BLaER1 treated with 17β-estradiol and CSF1 and Interleukin-3, amounts not matched to agents 10 nM and 100 nM (cell line): ENCODE results near the gene MTFP1.

Source experiments
- H3K27ac ChIP-seq, 11 experiments: shearing (Covaris generic); formaldehyde crosslinking; 2 replicates each; pipeline ENCODE4 v1.8.1; 2022
- H3K27me3 ChIP-seq, 11 experiments: shearing (Covaris generic); formaldehyde crosslinking; 2 replicates each; pipeline ENCODE4 v1.8.1; 2022
- H3K36me3 ChIP-seq, 11 experiments: shearing (Covaris generic); formaldehyde crosslinking; 2 replicates each; pipeline ENCODE4 v1.8.1; 2022
- H3K4me1 ChIP-seq, 10 experiments: shearing (Covaris generic); formaldehyde crosslinking; 2 replicates each; pipeline ENCODE4 v1.8.1; 2022
- H3K4me2 ChIP-seq, 11 experiments: shearing (Covaris generic); formaldehyde crosslinking; 2 replicates each; pipeline ENCODE4 v1.8.1; 2022
- H3K4me3 ChIP-seq, 10 experiments: shearing (Covaris generic); formaldehyde crosslinking; 2 replicates each; pipeline ENCODE4 v1.8.1; 2022
- H3K9ac ChIP-seq, 11 experiments: shearing (Covaris generic); formaldehyde crosslinking; 2 replicates each; pipeline ENCODE4 v1.8.1; 2022
- H3K9me3 ChIP-seq, 11 experiments: shearing (Covaris generic); formaldehyde crosslinking; replicated peaks in 1 of 11; 2 replicates each; pipeline ENCODE4 v1.8.1; 2022
- H4K20me1 ChIP-seq, 11 experiments: shearing (Covaris generic); formaldehyde crosslinking; 2 replicates each; pipeline ENCODE4 v1.8.1; 2022
- Cebpa-rat ChIP-seq, 11 experiments: shearing (Covaris generic); IDR thresholded peaks; 2 replicates each; pipeline ENCODE4 v1.8.1; 2022

MTFP1 gene, protein sequence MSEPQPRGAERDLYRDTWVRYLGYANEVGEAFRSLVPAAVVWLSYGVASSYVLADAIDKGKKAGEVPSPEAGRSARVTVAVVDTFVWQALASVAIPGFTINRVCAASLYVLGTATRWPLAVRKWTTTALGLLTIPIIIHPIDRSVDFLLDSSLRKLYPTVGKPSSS

DNA sequence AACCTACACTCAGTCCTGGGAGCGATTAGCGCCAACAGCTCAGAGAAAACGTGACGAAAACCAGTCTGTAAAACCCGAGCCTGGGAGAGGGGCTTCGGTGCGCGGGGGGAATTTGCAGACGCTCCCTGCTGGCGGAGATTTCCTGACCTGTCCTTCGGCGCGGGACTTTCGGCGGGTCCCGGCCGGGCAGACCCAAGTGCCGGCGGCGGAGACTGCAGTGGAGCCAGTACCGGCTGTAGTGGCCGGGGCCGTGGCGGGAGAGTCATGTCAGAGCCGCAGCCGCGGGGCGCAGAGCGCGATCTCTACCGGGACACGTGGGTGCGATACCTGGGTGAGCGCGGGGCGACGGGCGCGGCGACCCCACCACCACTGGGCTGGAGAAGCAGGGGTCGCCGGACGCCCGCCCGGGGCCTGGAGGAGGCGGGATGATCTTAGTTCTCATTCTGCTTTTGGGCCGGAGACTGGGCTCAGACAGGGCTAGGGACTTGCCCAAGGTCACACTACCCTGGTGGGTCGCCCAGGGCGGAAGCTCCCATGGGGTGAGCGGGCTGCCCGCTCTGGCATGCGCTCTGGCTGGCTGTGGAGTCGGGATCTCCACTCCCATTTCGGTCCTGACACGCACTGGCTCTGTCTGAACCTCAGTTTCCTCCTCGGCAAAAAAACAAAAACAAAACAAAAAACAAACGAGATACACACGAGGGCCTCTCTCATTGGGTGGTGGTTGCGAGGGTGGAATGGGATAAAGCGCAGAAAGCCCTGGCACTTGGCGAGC is at the start of gene MTFP1:
Gene MTFP1, plus strand, starts transcription at position 153 of the 772 bp plus-strand sequence. Its CDS starts 112 bp downstream, at position 265.
- H3K27ac ChIP-seq: peak within 1 kb of the TSS; percentile 69 to 97 (median 90)
- H3K27me3 ChIP-seq: no peaks in the 10 kb centered on the region
- H3K4me1 ChIP-seq: peaks cover 45 to 57% (median 54%) of the 10 kb centered on the region in 10 experiments
- peaks cover 24 to 37% (median 30%) of the 10 kb centered on the region in 11 experiments; a peak in 21 of 22 replicates for H3K36me3 ChIP-seq
- peak within 1 kb of the TSS; percentile 85 to 92 (median 90) for H3K9ac ChIP-seq
- H3K4me2 ChIP-seq: peak within 1 kb of the TSS; percentile 73 to 100 (median 86)
- H3K4me3 ChIP-seq: peak within 1 kb of the TSS; percentile 73 to 95 (median 84)
- no peaks in the 10 kb centered on the region for H3K9me3 ChIP-seq
- TF ChIP-seq Cebpa-rat (IDR thresholded peaks at IDR 0.05): no peak
- H4K20me1 ChIP-seq: peaks cover 0 to 42% (median 25%) of the 10 kb centered on the region in 11 experiments; a peak in 17 of 22 replicates

DNA sequence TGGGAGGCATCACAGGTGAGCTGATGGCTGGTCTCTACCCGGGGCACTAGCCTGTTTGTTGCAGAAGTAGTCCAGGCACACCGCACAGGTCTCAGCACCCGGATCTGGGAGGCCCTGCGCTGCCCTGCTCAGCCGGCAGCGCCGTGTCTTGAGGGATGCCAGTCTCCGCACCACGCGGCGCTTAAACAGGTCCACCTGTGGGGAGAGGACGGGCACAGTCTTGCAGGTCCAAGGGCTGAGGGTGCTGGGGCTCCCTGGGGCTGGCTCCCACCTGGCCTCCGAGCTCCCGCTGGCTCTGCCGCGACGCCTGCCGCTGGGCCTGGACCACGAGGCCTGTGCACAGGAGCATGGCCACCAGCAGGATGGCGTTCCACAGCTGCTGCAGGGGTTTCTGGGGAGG is 45.6 kb upstream of the MTFP1 start:
- TF ChIP-seq Cebpa-rat (IDR thresholded peaks at IDR 0.05): no peak
- Histone ChIP-seq H3K9ac (peak overlapping the region in 2 of 11 experiments; percentile 41 to 59; a peak in 2 of 22 replicates), H3K4me2 (peak overlapping the region in 10 of 11 experiments; percentile 15 to 57 (median 38); a peak in 12 of 22 replicates), H3K4me3 (no peak overlapping the region), H3K4me1 (peaks cover 0 to 22% (median 17%) of the 10 kb centered on the region in 10 experiments; a peak in 15 of 20 replicates), H3K9me3 (no peaks in the 10 kb centered on the region), H3K27me3 (no peaks in the 10 kb centered on the region), H3K27ac (no peak overlapping the region), H3K36me3 (peaks cover 0 to 40% (median 19%) of the 10 kb centered on the region in 11 experiments; a peak in 11 of 22 replicates), H4K20me1 (peaks cover 0 to 4% (median 0%) of the 10 kb centered on the region in 11 experiments; a peak in 1 of 22 replicates)

DNA sequence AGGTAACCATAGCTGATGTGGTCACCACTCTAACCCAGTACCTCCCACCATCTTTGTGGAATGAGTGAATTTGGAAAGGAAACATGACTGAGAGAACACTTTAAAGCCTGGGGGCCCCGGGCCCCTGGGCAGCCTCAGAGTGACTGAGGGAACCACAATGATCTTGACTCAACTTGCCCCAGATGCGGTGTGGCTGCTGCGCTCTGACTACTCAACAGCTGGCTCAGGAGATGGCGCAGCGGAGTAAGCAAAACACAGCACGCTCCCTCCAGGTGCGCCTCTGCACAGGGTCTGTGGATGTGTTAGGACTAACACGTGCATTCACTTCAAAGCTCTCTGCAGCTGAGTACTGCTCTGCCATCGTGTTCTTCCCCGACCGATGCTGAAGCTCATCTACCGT is 44.3 kb upstream of the MTFP1 start:
- Histone ChIP-seq H3K4me3 (no peak overlapping the region), H3K9me3 (no peaks in the 10 kb centered on the region), H3K36me3 (peaks cover 0 to 40% (median 19%) of the 10 kb centered on the region in 11 experiments; a peak in 11 of 22 replicates), H4K20me1 (peaks cover 0 to 4% (median 0%) of the 10 kb centered on the region in 11 experiments; a peak in 1 of 22 replicates), H3K4me2 (no peak overlapping the region; a peak in 1 of 22 replicates), H3K4me1 (peaks cover 5 to 26% (median 22%) of the 10 kb centered on the region in 10 experiments), H3K27me3 (no peaks in the 10 kb centered on the region), H3K9ac (no peak overlapping the region), H3K27ac (no peak overlapping the region)
- TF ChIP-seq Cebpa-rat (IDR thresholded peaks at IDR 0.05): no peak

DNA sequence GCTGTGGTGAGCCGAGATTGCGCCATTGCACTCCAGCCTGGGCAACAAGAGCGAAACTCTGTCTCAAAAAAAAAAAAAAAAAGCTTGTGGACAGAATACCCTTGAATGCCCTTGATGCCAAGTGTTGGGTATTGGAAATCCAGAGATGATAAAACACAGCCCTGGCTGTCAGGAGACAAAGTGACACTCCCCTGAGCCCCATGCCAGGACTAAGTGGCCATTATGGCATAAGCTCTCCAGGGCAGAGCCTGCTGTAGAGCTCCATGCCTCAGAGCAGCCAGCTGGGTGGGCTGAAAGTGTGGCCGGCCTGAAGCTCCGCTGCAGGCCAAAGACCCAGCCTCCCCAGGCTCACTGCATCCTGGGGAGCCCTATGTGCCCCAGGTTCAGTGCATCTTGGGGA is 43.2 kb upstream of the MTFP1 start:
- peaks cover 0 to 34% (median 13%) of the 10 kb centered on the region in 11 experiments; a peak in 11 of 22 replicates for H3K36me3 ChIP-seq
- no peak overlapping the region for H3K27ac ChIP-seq
- H3K9me3 ChIP-seq: no peaks in the 10 kb centered on the region
- H3K27me3 ChIP-seq: no peaks in the 10 kb centered on the region
- H3K4me1 ChIP-seq: peaks cover 10 to 32% (median 27%) of the 10 kb centered on the region in 10 experiments
- no peak overlapping the region for H3K4me3 ChIP-seq
- H3K4me2 ChIP-seq: no peak overlapping the region
- no peak for TF ChIP-seq Cebpa-rat (IDR thresholded peaks at IDR 0.05)
- peaks cover 0 to 4% (median 0%) of the 10 kb centered on the region in 11 experiments; a peak in 2 of 22 replicates for H4K20me1 ChIP-seq
- H3K9ac ChIP-seq: no peak overlapping the region

DNA sequence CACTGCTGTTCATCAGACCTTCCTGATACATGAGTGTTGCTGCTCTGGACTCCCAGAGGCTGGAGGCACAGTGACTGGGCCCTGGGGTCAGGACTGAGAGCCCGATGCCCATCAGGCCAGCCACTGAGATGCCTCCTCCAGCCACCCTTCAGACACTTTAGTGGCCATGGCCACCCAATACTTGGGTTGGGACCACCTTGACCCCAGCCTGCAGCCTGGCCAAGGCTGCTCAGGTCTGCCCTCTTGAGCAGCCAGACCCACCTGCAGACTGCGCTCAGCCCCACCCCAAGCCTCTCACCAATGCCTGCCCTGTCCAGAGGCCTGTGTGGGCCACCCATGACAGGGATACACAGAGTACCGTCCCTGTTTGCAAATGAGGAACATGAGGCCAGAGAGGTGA is 42.5 kb upstream of the MTFP1 start:
- H3K27ac ChIP-seq: no peak overlapping the region
- H3K27me3 ChIP-seq: no peaks in the 10 kb centered on the region
- H4K20me1 ChIP-seq: peaks cover 0 to 4% (median 0%) of the 10 kb centered on the region in 11 experiments; a peak in 2 of 22 replicates
- no peaks in the 10 kb centered on the region for H3K9me3 ChIP-seq
- H3K4me1 ChIP-seq: peaks cover 10 to 32% (median 27%) of the 10 kb centered on the region in 10 experiments
- H3K4me2 ChIP-seq: no peak overlapping the region
- H3K9ac ChIP-seq: no peak overlapping the region
- TF ChIP-seq Cebpa-rat (IDR thresholded peaks at IDR 0.05): no peak
- H3K36me3 ChIP-seq: peaks cover 0 to 28% (median 7%) of the 10 kb centered on the region in 11 experiments; a peak in 10 of 22 replicates
- no peak overlapping the region for H3K4me3 ChIP-seq

DNA sequence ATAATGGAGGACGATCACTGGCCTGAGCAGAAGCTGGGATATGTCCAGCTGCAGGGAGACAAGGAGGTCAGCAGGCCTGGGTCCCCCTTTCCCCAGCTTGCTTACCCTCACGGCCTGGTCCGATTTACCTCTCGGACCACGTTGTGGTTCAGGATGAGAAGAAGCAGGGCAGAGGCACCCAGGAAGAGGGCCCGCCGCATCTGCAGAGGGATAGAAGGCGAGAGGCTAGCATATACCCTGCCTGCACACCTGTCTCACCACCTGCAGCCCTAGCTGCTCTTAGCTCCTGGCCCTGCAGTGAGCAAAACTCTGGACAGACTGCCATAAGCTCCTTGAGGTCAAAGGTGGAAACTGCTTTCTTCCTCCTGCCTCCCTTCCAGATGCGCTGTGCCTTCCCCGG is 39.6 kb upstream of the MTFP1 start:
- Histone ChIP-seq H3K9me3 (peaks cover 0 to 6% (median 0%) of the 10 kb centered on the region in 11 experiments; a peak in 8 of 22 replicates), H3K9ac (peak overlapping the region in 8 of 11 experiments; percentile 81 to 90 (median 86); a peak in 11 of 22 replicates), H3K4me3 (peak overlapping the region in 4 of 10 experiments; percentile 68 to 83 (median 74); a peak in 3 of 20 replicates), H3K36me3 (peaks cover 0 to 27% (median 0%) of the 10 kb centered on the region in 11 experiments; a peak in 6 of 22 replicates), H3K4me1 (peaks cover 14 to 24% (median 19%) of the 10 kb centered on the region in 10 experiments), H3K27ac (no peak overlapping the region), H3K4me2 (peak overlapping the region; percentile 72 to 98 (median 86); a peak in 21 of 22 replicates), H3K27me3 (no peaks in the 10 kb centered on the region), H4K20me1 (peaks cover 0 to 4% (median 0%) of the 10 kb centered on the region in 11 experiments; a peak in 1 of 22 replicates)
- no peak for TF ChIP-seq Cebpa-rat (IDR thresholded peaks at IDR 0.05)

DNA sequence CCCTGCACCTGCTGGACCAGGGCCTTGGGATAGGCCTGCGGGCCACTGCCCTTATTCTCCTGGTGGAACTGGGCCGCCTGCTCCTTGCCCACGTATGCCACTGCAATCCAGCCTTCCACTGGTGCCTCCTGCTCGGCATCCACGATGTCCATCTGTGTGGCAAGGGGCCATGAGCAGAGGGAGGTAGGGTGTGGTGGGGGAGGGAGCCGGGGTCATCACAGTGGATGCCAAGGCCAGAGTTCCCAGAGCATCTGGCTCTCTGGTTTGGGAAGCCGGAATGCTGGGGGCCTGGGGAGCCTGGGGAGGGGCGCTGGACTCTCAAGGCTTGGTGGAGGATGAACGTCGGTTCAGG is 39.0 kb upstream of the MTFP1 start:
- peaks cover 0 to 10% (median 0%) of the 10 kb centered on the region in 11 experiments; a peak in 8 of 22 replicates for H3K9me3 ChIP-seq
- peaks cover 0 to 22% (median 0%) of the 10 kb centered on the region in 11 experiments; a peak in 5 of 22 replicates for H3K36me3 ChIP-seq
- H3K27ac ChIP-seq: peak overlapping the region in 10 of 11 experiments; percentile 37 to 82 (median 78); a peak in 17 of 22 replicates
- no peaks in the 10 kb centered on the region; a peak in 1 of 22 replicates for H4K20me1 ChIP-seq
- peaks cover 20 to 30% (median 25%) of the 10 kb centered on the region in 10 experiments for H3K4me1 ChIP-seq
- H3K9ac ChIP-seq: peak overlapping the region; percentile 80 to 90 (median 85)
- H3K4me2 ChIP-seq: peak overlapping the region; percentile 72 to 98 (median 86)
- peak overlapping the region; percentile 68 to 83 (median 76) for H3K4me3 ChIP-seq
- no peak for TF ChIP-seq Cebpa-rat (IDR thresholded peaks at IDR 0.05)
- no peaks in the 10 kb centered on the region for H3K27me3 ChIP-seq

DNA sequence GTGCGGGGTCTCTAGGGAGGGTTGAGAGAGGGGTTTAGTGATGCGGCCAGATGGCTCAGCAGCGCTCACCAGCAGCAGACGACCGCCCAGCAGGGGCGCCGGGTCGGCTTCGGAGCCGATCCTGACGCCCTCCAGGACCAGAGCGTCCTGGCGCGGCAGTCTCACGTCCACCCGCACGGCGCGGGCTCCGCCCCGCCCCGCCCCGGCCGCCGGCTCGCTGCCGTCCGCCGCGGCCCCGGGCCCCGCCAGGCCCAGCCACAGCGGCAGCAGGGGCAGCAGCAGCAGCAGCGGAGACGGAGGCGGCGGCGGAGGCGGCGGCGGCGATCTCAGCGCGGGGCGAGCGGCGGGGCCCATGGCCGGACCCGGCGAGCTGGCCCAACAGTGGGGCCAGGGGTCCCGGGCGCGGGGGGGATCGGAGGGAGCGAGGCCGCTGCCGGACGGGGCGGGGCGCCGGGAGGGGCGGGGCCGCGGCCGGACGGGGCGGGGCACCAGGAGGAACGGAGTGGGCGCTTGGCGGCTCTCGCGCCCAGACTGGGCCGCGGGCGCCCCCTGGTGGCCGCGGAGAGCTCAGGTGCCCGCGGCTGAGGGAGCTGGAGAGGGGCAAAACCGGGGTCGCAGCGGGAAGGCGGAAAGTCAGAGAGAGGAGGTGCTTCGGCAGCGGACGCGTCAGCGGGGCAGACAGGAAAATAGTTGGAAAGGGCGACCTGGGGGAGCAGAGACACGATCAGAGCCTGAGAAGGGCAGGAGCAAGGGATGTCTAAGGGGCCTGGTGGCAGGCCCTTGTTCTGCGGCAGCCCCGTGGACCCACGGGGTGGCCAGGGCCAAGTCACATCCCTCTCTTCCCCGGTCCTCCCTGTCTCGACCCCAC is 38.4 kb upstream of the MTFP1 start, which contains the start of gene RNF215:
Gene RNF215, minus strand, starts transcription at position 452 of the 868 bp plus-strand sequence. Its CDS starts 98 bp downstream, at position 354.
- peak within 1 kb of the TSS; percentile 37 to 82 (median 78); a peak in 21 of 22 replicates for H3K27ac ChIP-seq

More for the DNA sequence above, 38.4 kb upstream of the MTFP1 start, which contains the start of gene RNF215:
- peak within 1 kb of the TSS; percentile 80 to 90 (median 85) for H3K9ac ChIP-seq
- H3K4me1 ChIP-seq: peaks cover 26 to 36% (median 31%) of the 10 kb centered on the region in 10 experiments
- H4K20me1 ChIP-seq: no peaks in the 10 kb centered on the region; a peak in 1 of 22 replicates
- H3K9me3 ChIP-seq: peaks cover 0 to 10% (median 0%) of the 10 kb centered on the region in 11 experiments; a peak in 8 of 22 replicates
- no peak for TF ChIP-seq Cebpa-rat (IDR thresholded peaks at IDR 0.05)
- no peaks in the 10 kb centered on the region for H3K27me3 ChIP-seq
- peaks cover 0 to 20% (median 0%) of the 10 kb centered on the region in 11 experiments; a peak in 5 of 22 replicates for H3K36me3 ChIP-seq
- peak within 1 kb of the TSS; percentile 72 to 98 (median 86) for H3K4me2 ChIP-seq
- H3K4me3 ChIP-seq: peak within 1 kb of the TSS; percentile 68 to 83 (median 76)
